Right ventricle myocardium inferior (tissue), 1 donor: ENCODE data around the gene FAM120A. TPM values are rescaled to one million over a fixed set of nuclear protein-coding genes. Genes with fewer than 3 reads are reported as not detected.

Experiments used
- ATAC-seq: fragments of 200-7000 bp; cut with Tn5 transposase; one replicate; pipeline ENCODE4 v1.9.1; 2020; ENCODE audit warnings: mild to moderate bottlenecking, moderate library complexity
- DNase-seq: peaks from one replicate; pipeline ENCODE4 v3.0.0; 2021; ENCODE audit errors: missing footprints
- intact Hi-C: fragments of 100-400 bp; cut with DNase I; formaldehyde crosslinking; loops from one replicate; pipeline ENCODE4 v1.11.0; 2022
- total RNA-seq: library from RNA; stranded (reverse); fragmentation: NEBNext Ultra II Directional; extraction: Animal tissue kit (Norgen Biotek cat#: 25700); gene quantifications from one replicate; pipeline ENCODE4 v1.2.1, GENCODE V29; 2021
- donor health status: DM: no; HTN: yes; CAD: no; lungs with severe emphysema.

The FAM120A gene
- total RNA-seq, 1 donor from 2014 or later, result 94.1 TPM

- ATAC-seq (no peak), DNase-seq (no peak)
- intact Hi-C loops, result no loop called here
These were observed 13.4 kb downstream of the FAM120A start for GRCh38 chr9:93464876-93465275.

GRCh38 chr9:93465855-93466254, 14.4 kb downstream of the FAM120A start:
- ATAC-seq (no peak), DNase-seq (no peak)
- intact Hi-C loops, result no loop called here

GRCh38 chr9:93466416-93467061, 15.1 kb downstream of the FAM120A start:
- intact Hi-C loops, result no loop called here
- DNase-seq (no peak), ATAC-seq (no peak)

GRCh38 chr9:93467062-93467416, 15.6 kb downstream of the FAM120A start:
- intact Hi-C loops, result no loop called here
- DNase-seq, result no peak
- ATAC-seq, result no peak

GRCh38 chr9:93467462-93467861, 16.0 kb downstream of the FAM120A start:
- no peak for DNase-seq

GRCh38 chr9:93468763-93469456, 17.4 kb downstream of the FAM120A start:
- ATAC-seq (peak; percentile 84), DNase-seq (peak; percentile 44)
- intact Hi-C loops, result no loop called here

More at GRCh38 chr9:93467462-93467861, 16.0 kb downstream of the FAM120A start:
- intact Hi-C loops, result no loop called here
- ATAC-seq, result no peak

GRCh38 chr9:93470391-93470790, 18.9 kb downstream of the FAM120A start:
- intact Hi-C loops, result loop anchor here (1.0 kb wide), 1 partner anchor 33 kb away; no protein-coding TSS in a partner anchor
- ATAC-seq, result no peak
- DNase-seq, result no peak

GRCh38 chr9:93471124-93471523, 19.6 kb downstream of the FAM120A start:
- intact Hi-C loops, result no loop called here
- ATAC-seq, result no peak

GRCh38 chr9:93473411-93473810, 21.9 kb downstream of the FAM120A start:
- ATAC-seq, result no peak
- no peak for DNase-seq
- intact Hi-C loops, result no loop called here

More at GRCh38 chr9:93471124-93471523, 19.6 kb downstream of the FAM120A start:
- DNase-seq, result no peak

- ATAC-seq (no peak), DNase-seq (no peak)
- intact Hi-C loops, result no loop called here
These were observed 23.6 kb downstream of the FAM120A start for GRCh38 chr9:93475108-93475507.

- DNase-seq, result no peak
- ATAC-seq, result no peak
- intact Hi-C loops, result no loop called here
These were observed 24.4 kb downstream of the FAM120A start for GRCh38 chr9:93475856-93476255.

- ATAC-seq (no peak), DNase-seq (no peak)
- intact Hi-C loops, result no loop called here
These were observed 25.4 kb downstream of the FAM120A start for GRCh38 chr9:93476924-93477323.

- DNase-seq, result no peak
- ATAC-seq, result no peak
- intact Hi-C loops, result no loop called here
These were observed 25.9 kb downstream of the FAM120A start for GRCh38 chr9:93477397-93477796.

GRCh38 chr9:93479726-93480125, 28.2 kb downstream of the FAM120A start:
- DNase-seq (no peak), ATAC-seq (peak; percentile 52)
- intact Hi-C loops, result no loop called here

- intact Hi-C loops, result no loop called here
- ATAC-seq (no peak), DNase-seq (no peak)
These were observed 28.8 kb downstream of the FAM120A start for GRCh38 chr9:93480262-93480661.

GRCh38 chr9:93480728-93481324, 29.3 kb downstream of the FAM120A start:
- intact Hi-C loops, result no loop called here
- DNase-seq (peak; percentile 56), ATAC-seq (no peak)

GRCh38 chr9:93483497-93483896, 32.0 kb downstream of the FAM120A start:
- ATAC-seq, result no peak

GRCh38 chr9:93486268-93486667, 34.8 kb downstream of the FAM120A start:
- DNase-seq, result no peak
- intact Hi-C loops, result no loop called here
- no peak for ATAC-seq

More at GRCh38 chr9:93483497-93483896, 32.0 kb downstream of the FAM120A start:
- no peak for DNase-seq
- intact Hi-C loops, result no loop called here

GRCh38 chr9:93488244-93488643, 36.8 kb downstream of the FAM120A start:
- no peak for DNase-seq
- intact Hi-C loops, result no loop called here
- ATAC-seq, result no peak

GRCh38 chr9:93491593-93492232, 40.2 kb downstream of the FAM120A start:
- ATAC-seq, result no peak

More at GRCh38 chr9:93491593-93492232, 40.2 kb downstream of the FAM120A start:
- intact Hi-C loops, result no loop called here
- DNase-seq, result no peak
